Nephron (organoid): Measurements from ENCODE around the gene ACVR2A.

Experiments used
- H3K27ac Mint-ChIP-seq, 3 experiments: 2 replicates each; pipeline ENCODE4 v1.8.0; 2020; ENCODE audit warnings: mixed read lengths in 3 of 3, mild to moderate bottlenecking in 2 of 3, moderate library complexity in 1 of 3
- H3K27me3 Mint-ChIP-seq: 2 replicates; pipeline ENCODE4 v1.8.0; 2021; ENCODE audit warnings: low read depth, mild to moderate bottlenecking, moderate library complexity, mixed read lengths
- H3K36me3 Mint-ChIP-seq: 2 replicates; pipeline ENCODE4 v1.8.0; 2020; ENCODE audit warnings: low read depth, mixed read lengths
- H3K4me1 Mint-ChIP-seq: 2 replicates; pipeline ENCODE4 v1.8.0; 2020; ENCODE audit warnings: mixed read lengths
- H3K4me3 Mint-ChIP-seq, 3 experiments: 2 replicates each; pipeline ENCODE4 v1.8.0; 2020; ENCODE audit warnings: mild to moderate bottlenecking in 3 of 3, mixed read lengths in 3 of 3, moderate library complexity in 2 of 3
- H3K9me3 Mint-ChIP-seq: 2 replicates; pipeline ENCODE4 v1.8.0; 2020; ENCODE audit warnings: mixed read lengths
- CTCF ChIP-seq, 3 experiments: fragments of 200-600 bp; sonication (generic); IDR thresholded peaks; one replicate each; pipeline ENCODE4 v1.5.0; 2021; ENCODE audit warnings: antibody characterized with exemption in 3 of 3; ENCODE audit not compliant: unreplicated experiment in 3 of 3

The ACVR2A gene

DNA sequence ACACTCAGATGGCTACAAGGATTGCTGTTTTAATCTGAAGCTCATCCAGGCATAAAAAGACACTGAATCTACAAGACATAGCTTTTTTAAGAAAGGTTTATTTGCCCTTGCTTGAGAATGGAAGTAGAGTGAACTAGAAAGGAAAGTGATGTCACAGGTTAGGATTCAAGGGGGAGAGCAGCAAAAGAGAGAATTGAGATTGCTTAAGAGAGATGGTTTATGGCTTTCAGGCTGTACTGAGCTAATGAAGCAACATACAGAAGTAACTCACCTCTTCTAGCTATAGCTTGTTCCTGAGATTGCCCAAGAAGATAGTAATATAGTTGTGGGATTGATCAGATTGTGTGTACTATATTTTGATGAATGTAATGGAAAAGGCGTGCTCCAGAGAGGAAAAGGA is 26.1 kb upstream of the ACVR2A start:
- TF ChIP-seq CTCF (IDR thresholded peaks at IDR 0.05; ENCODE audit: unreplicated experiment in 3 of 3) = no peak
- peaks cover 10% of the 10 kb centered on the region for H3K4me1 Mint-ChIP-seq
- no peak overlapping the region for H3K27ac Mint-ChIP-seq
- H3K4me3 Mint-ChIP-seq = no peak overlapping the region
- no peaks in the 10 kb centered on the region for H3K27me3 Mint-ChIP-seq
- H3K36me3 Mint-ChIP-seq = no peaks in the 10 kb centered on the region
- peaks cover 10% of the 10 kb centered on the region for H3K9me3 Mint-ChIP-seq

GRCh38 chr2:147824620-147825019 is 20.2 kb upstream of the ACVR2A start:
- no peak for TF ChIP-seq CTCF (IDR thresholded peaks at IDR 0.05; ENCODE audit: unreplicated experiment in 3 of 3)
- Mint-ChIP-seq H3K4me3 (no peak overlapping the region), H3K27me3 (no peaks in the 10 kb centered on the region), H3K4me1 (no peaks in the 10 kb centered on the region), H3K36me3 (no peaks in the 10 kb centered on the region), H3K9me3 (peaks cover 23% of the 10 kb centered on the region), H3K27ac (no peak overlapping the region)

DNA sequence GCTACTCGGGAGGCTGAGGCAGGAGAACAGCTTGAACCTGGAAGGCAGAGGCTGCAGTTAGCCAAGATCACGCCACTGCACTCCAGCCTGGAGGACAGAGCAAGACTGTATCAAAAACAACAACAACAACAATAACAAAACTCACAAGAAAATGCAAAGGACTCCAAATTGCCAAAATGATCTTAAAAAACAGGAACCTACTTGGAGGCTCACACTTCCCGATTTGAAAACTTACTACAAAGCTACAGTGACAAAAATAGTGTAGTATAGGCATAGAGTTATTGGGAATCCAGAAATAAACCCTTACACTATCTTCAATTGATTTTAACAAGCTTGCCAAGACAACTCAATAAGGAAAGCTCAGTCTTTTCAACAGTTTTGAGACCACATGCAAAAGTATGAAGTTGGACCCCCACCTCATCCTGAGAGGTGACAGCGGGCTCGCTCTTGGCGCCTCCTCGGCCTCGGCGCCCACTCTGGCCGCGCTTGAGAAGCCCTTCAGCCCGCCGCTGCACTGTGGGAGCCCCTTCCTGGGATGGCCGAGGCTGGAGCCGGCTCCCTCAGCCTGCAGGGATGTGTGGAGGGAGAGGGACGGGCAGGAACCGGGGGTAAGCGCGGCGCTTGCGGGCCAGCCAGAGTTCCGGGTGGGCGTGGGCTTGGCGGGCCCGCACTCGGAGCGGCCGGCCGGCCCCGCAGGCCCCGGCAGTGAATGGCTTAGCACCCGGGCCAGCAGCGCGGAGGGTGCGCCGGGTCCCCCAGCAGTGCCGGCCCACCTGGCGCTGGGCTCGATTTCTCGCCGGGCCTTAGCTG is 18.3 kb upstream of the ACVR2A start:
- Mint-ChIP-seq H3K27ac (no peak overlapping the region), H3K9me3 (peaks cover 27% of the 10 kb centered on the region), H3K36me3 (no peaks in the 10 kb centered on the region), H3K27me3 (no peaks in the 10 kb centered on the region), H3K4me3 (no peak overlapping the region), H3K4me1 (no peaks in the 10 kb centered on the region)
- TF ChIP-seq CTCF (IDR thresholded peaks at IDR 0.05; ENCODE audit: unreplicated experiment in 3 of 3) = no peak

DNA sequence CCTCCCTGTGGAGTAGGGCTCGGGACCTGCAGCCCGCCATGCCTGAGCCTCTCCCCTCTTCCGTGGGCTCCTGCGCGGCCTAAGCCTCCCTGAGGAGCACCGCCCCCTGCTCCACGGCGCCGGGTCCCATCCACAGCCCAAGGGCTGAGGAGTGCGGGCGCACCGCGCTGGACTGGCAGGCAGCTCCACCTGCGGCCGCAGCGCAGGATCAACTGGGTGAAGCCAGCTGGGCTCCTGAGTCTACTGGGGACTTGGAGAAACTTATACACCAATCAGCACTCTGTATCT is 17.8 kb upstream of the ACVR2A start:
- no peaks in the 10 kb centered on the region for H3K4me1 Mint-ChIP-seq
- H3K27ac Mint-ChIP-seq = no peak overlapping the region
- no peaks in the 10 kb centered on the region for H3K27me3 Mint-ChIP-seq
- TF ChIP-seq CTCF (IDR thresholded peaks at IDR 0.05; ENCODE audit: unreplicated experiment in 3 of 3) = no peak
- H3K36me3 Mint-ChIP-seq = no peaks in the 10 kb centered on the region
- no peak overlapping the region for H3K4me3 Mint-ChIP-seq
- peaks cover 25% of the 10 kb centered on the region for H3K9me3 Mint-ChIP-seq

DNA sequence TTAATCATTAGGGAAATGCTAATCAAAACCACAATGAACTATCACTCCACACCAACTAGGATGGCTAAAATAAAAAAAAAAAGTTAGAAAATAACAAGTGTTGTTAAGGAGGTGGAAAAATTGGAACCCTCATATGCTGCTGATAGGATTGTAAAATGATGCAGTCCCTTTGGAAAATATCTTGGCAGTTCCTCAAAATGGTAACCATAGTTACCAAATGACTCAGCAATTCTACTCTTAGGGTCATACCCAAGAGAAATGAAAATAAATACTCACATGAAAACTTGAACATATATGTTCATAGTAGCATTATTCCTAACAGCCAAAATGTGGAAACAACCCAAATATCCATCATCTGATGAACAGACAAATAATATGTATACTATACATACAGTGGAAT is 15.7 kb upstream of the ACVR2A start:
- no peaks in the 10 kb centered on the region for H3K36me3 Mint-ChIP-seq
- H3K4me1 Mint-ChIP-seq = no peaks in the 10 kb centered on the region
- no peak for TF ChIP-seq CTCF (IDR thresholded peaks at IDR 0.05; ENCODE audit: unreplicated experiment in 3 of 3)
- H3K27ac Mint-ChIP-seq = no peak overlapping the region
- no peak overlapping the region for H3K4me3 Mint-ChIP-seq
- H3K9me3 Mint-ChIP-seq = peaks cover 18% of the 10 kb centered on the region
- no peaks in the 10 kb centered on the region for H3K27me3 Mint-ChIP-seq

GRCh38 chr2:147836099-147836498 is 8.7 kb upstream of the ACVR2A start:
- Mint-ChIP-seq H3K4me1 (no peaks in the 10 kb centered on the region), H3K27me3 (no peaks in the 10 kb centered on the region), H3K9me3 (peaks cover 4% of the 10 kb centered on the region), H3K4me3 (no peak overlapping the region), H3K36me3 (no peaks in the 10 kb centered on the region), H3K27ac (no peak overlapping the region)
- no peak for TF ChIP-seq CTCF (IDR thresholded peaks at IDR 0.05; ENCODE audit: unreplicated experiment in 3 of 3)
